GM23248 (cell line): Measurements from ENCODE around the gene FMO5. TPM values are rescaled to one million over a fixed set of nuclear protein-coding genes. Genes with fewer than 3 reads are reported as not detected.
"Not testable (repeated sequence)": the region's sequence is repeated elsewhere in the genome, so short reads cannot be mapped to it uniquely, and the experiment has no call there.

Source experiments
- DNase-seq: peaks from one replicate; pipeline ENCODE4 v3.0.0-alpha.2; 2015
- H2AFZ ChIP-seq: fragments of 200-600 bp; sonication (generic); 2 replicates; pipeline ENCODE4 v1.6.1; 2016; ENCODE audit warnings: antibody characterized with exemption
- H3F3A ChIP-seq: fragments of 200-600 bp; sonication (generic); 2 replicates; pipeline ENCODE4 v1.6.1; 2016; ENCODE audit warnings: mild to moderate bottlenecking, antibody characterized with exemption, mixed run types; ENCODE audit not compliant: insufficient read depth
- H3K27ac ChIP-seq: fragments of 200-600 bp; sonication (generic); 2 replicates; pipeline ENCODE4 v1.5.1; 2016; ENCODE audit warnings: mild to moderate bottlenecking
- H3K27me3 ChIP-seq: fragments of 200-600 bp; sonication (generic); replicated peaks from 2 replicates; pipeline ENCODE4 v1.6.1; 2016; ENCODE audit warnings: mild to moderate bottlenecking; ENCODE audit not compliant: insufficient read depth
- H3K36me3 ChIP-seq: fragments of 200-600 bp; sonication (generic); 2 replicates; pipeline ENCODE4 v1.6.1; 2016; ENCODE audit warnings: low read depth, mild to moderate bottlenecking
- H3K4me1 ChIP-seq: fragments of 200-600 bp; sonication (generic); 2 replicates; pipeline ENCODE4 v1.6.1; 2016; ENCODE audit warnings: mild to moderate bottlenecking; ENCODE audit not compliant: insufficient read depth
- H3K4me2 ChIP-seq: fragments of 200-600 bp; sonication (generic); one replicate; pipeline ENCODE4 v1.6.1; 2016; ENCODE audit warnings: mild to moderate bottlenecking; ENCODE audit not compliant: unreplicated experiment
- H3K4me3 ChIP-seq: fragments of 200-600 bp; sonication (generic); 2 replicates; pipeline ENCODE4 v1.5.1; 2016; ENCODE audit warnings: mild to moderate bottlenecking
- H3K79me2 ChIP-seq: fragments of 200-600 bp; sonication (generic); 2 replicates; pipeline ENCODE4 v1.6.1; 2016; ENCODE audit warnings: mild to moderate bottlenecking; ENCODE audit not compliant: insufficient read depth
- H3K9ac ChIP-seq: fragments of 200-600 bp; sonication (generic); 2 replicates; pipeline ENCODE4 v1.6.1; 2016; ENCODE audit warnings: mild to moderate bottlenecking
- H3K9me2 ChIP-seq: fragments of 200-600 bp; sonication (generic); 2 replicates; pipeline ENCODE4 v1.6.1; 2016; ENCODE audit warnings: mixed run types, mild to moderate bottlenecking, moderate library complexity; ENCODE audit not compliant: insufficient read depth
- H3K9me3 ChIP-seq: fragments of 200-600 bp; sonication (generic); one replicate; pipeline ENCODE4 v1.6.1; 2017; ENCODE audit warnings: low read depth
- H4K20me1 ChIP-seq: fragments of 200-600 bp; sonication (generic); 2 replicates; pipeline ENCODE4 v1.6.0; 2016; ENCODE audit not compliant: insufficient read depth
- EZH2 ChIP-seq: fragments of 200-600 bp; sonication (generic); IDR thresholded peaks from 2 replicates; pipeline ENCODE4 v1.6.1; 2018; ENCODE audit warnings: antibody characterized with exemption, mild to moderate bottlenecking; ENCODE audit not compliant: insufficient read depth, poor library complexity, severe bottlenecking
- EZH2phosphoT487 ChIP-seq: fragments of 200-600 bp; sonication (generic); IDR thresholded peaks from 2 replicates; pipeline ENCODE4 v1.6.1; 2018; ENCODE audit warnings: antibody characterized with exemption, moderate library complexity, mild to moderate bottlenecking, low read depth; ENCODE audit not compliant: insufficient read depth
- WGBS, 2 experiments: methylation state at CpG; one replicate each; pipeline ENCODE4 v1.1.6; 2015 to 2017; ENCODE audit warnings: low lambda C conversion rate in 2 of 2, low coverage in 1 of 2; ENCODE audit errors: missing lambda C conversion rate in 2 of 2; 5-methylcytosine and 5-hydroxymethylcytosine counted together
- in situ Hi-C: fragments of 300-500 bp; cut with MboI; formaldehyde crosslinking; loops from 2 replicates; pipeline ENCODE4 v1.15.0; 2020
- polyA plus RNA-seq: library from polyadenylated mRNA; unstranded; fragments of >200 nt; fragmentation: Nextera tagmentation; extraction: Ambion mirVana; gene quantifications from 2 replicates; pipeline ENCODE4 v1.2.1, GENCODE V29; 2016
- total RNA-seq: library from RNA; depleted of rRNA; stranded (reverse); fragments of >200 nt; shearing (Covaris generic); gene quantifications from 2 replicates; pipeline ENCODE4 v1.2.3, GENCODE V29; 2014

FMO5 gene
- total and polyA plus RNA-seq, 2 experiments from 2014 or later: 1.2 to 4.9 TPM

GRCh38 chr1:147167365-147167764 lies 57.8 kb downstream of the FMO5 start:
- H3K9ac ChIP-seq: peak overlapping the region; percentile 58
- no peaks in the 10 kb centered on the region for H3K9me2 ChIP-seq
- H3K4me3 ChIP-seq: peak overlapping the region; percentile 19; the same call in 1 of the 2 replicates
- H3K27ac ChIP-seq: peak overlapping the region; percentile 90
- H3K9me3 ChIP-seq: no peaks in the 10 kb centered on the region
- H4K20me1 ChIP-seq: no peaks in the 10 kb centered on the region
- H3K79me2 ChIP-seq: peaks cover 89% of the 10 kb centered on the region
- H3K4me1 ChIP-seq: peaks cover 48% of the 10 kb centered on the region
- peak overlapping the region; percentile 85 for H3K4me2 ChIP-seq
- no peak; the same call in 1 of the 2 replicates for TF ChIP-seq EZH2phosphoT487
- no peak for TF ChIP-seq EZH2
- no peak overlapping the region for H2AFZ ChIP-seq
- H3K36me3 ChIP-seq: 0 out of 2 replicates have a peak, but pooled peaks cover 21% of the 10 kb centered on the region
- DNase-seq: peak; percentile 96
- no peaks in the 10 kb centered on the region for H3K27me3 ChIP-seq
- in situ Hi-C loops: no loop called here
- 0% methylated on average over 1 of the region's 1 CpG for WGBS, 2 experiments
- peaks cover 59% of the 10 kb centered on the region for H3F3A ChIP-seq

DNA sequence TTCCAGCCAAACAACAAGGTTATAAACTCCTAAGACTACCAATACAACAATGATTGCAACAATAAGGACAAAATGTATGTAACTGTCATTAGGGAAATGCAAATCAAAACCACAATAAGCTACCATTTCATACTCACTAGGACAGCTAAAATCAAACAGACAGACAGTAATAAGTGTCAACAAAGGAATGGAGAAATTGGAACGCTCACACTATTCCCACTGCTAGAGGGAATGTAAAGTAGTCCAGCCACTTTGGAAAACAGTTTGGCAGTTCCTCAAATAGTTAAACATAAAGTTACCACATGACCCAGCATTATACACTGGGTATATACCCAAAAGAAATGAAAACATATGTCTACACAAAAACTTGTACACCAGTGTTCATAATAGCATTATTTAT lies 62.1 kb downstream of the FMO5 start:
- Histone ChIP-seq H3K4me1 (peaks cover 26% of the 10 kb centered on the region), H4K20me1 (no peaks in the 10 kb centered on the region), H3K9me3 (no peaks in the 10 kb centered on the region), H3K9ac (no peak overlapping the region), H3F3A (peaks cover 26% of the 10 kb centered on the region), H3K79me2 (peaks cover 67% of the 10 kb centered on the region), H3K4me3 (no peak overlapping the region), H3K9me2 (no peaks in the 10 kb centered on the region), H3K36me3 (peaks cover 52% of the 10 kb centered on the region), H3K27ac (no peak overlapping the region), H3K4me2 (no peak overlapping the region), H2AFZ (no peak overlapping the region), H3K27me3 (no peaks in the 10 kb centered on the region)
- in situ Hi-C loops: no loop called here
- 96 to 100% methylated on average over 1 of the region's 1 CpG for WGBS, 2 experiments
- TF ChIP-seq EZH2phosphoT487 (no peak), EZH2 (no peak)
- no peak for DNase-seq

DNA sequence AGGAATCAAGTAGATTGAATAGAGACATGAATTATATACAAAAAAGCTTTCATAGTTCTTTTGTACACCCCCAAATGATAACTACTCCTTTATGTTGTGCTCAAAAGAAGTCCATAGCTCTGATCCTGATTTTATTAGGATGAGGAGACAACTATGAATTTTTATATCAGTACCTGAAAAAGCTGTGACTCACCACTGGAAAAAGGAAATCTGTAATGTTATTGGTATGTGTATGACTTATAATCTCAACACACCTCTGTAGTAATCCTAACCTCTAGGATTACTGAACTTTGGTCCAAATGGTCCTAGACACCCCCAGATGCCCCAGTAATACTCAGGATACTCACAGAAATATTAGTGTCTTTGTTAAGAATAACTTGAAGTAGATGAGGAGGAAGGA lies 63.0 kb downstream of the FMO5 start:
- Histone ChIP-seq H4K20me1 (no peaks in the 10 kb centered on the region), H3K27ac (no peak overlapping the region), H3K9ac (no peak overlapping the region), H3K9me2 (no peaks in the 10 kb centered on the region), H3K27me3 (no peaks in the 10 kb centered on the region), H3F3A (peaks cover 19% of the 10 kb centered on the region), H3K4me2 (no peak overlapping the region), H3K9me3 (no peaks in the 10 kb centered on the region), H3K79me2 (peaks cover 63% of the 10 kb centered on the region), H2AFZ (no peak overlapping the region), H3K36me3 (peaks cover 61% of the 10 kb centered on the region), H3K4me3 (no peak overlapping the region), H3K4me1 (peaks cover 23% of the 10 kb centered on the region)
- in situ Hi-C loops: no loop called here
- TF ChIP-seq EZH2 (no peak), EZH2phosphoT487 (no peak)
- no peak for DNase-seq

GRCh38 chr1:147157116-147157515 lies 68.0 kb downstream of the FMO5 start:
- H3K27ac ChIP-seq, H3K4me1 ChIP-seq, H3K4me3 ChIP-seq, H3K4me2 ChIP-seq, H3F3A ChIP-seq, H2AFZ ChIP-seq, H4K20me1 ChIP-seq, H3K9ac ChIP-seq, H3K9me3 ChIP-seq, H3K27me3 ChIP-seq, in situ Hi-C loops, H3K9me2 ChIP-seq: not testable (repeated sequence)
- peak; percentile 43 for DNase-seq
- 73 to 83% methylated on average over 2 of the region's 2 CpGs for WGBS, 2 experiments
- Histone ChIP-seq H3K36me3 (peaks cover 59% of the 10 kb centered on the region), H3K79me2 (peaks cover 16% of the 10 kb centered on the region)

GRCh38 chr1:147156642-147157041 lies 68.5 kb downstream of the FMO5 start:
- no peak overlapping the region for H3K4me3 ChIP-seq
- WGBS, 2 experiments: 80 to 81% methylated on average over 3 of the region's 3 CpGs

More at GRCh38 chr1:147156642-147157041, 68.5 kb downstream of the FMO5 start:
- Histone ChIP-seq H3K27ac (no peak overlapping the region), H3K9me2 (no peaks in the 10 kb centered on the region), H3K27me3 (no peaks in the 10 kb centered on the region), H4K20me1 (no peaks in the 10 kb centered on the region), H3F3A (no peaks in the 10 kb centered on the region; the same call in 1 of the 2 replicates), H3K9ac (no peak overlapping the region), H3K4me1 (0 out of 2 replicates have a peak, but pooled peaks cover 4% of the 10 kb centered on the region), H3K79me2 (peaks cover 11% of the 10 kb centered on the region), H3K4me2 (no peak overlapping the region), H3K36me3 (peaks cover 58% of the 10 kb centered on the region), H2AFZ (no peak overlapping the region), H3K9me3 (no peaks in the 10 kb centered on the region)
- no peak for DNase-seq
- in situ Hi-C loops: no loop called here
- TF ChIP-seq EZH2phosphoT487 (no peak), EZH2 (no peak)
